ENCODE measurements around the gene PCID2.
"Not testable (repeated sequence)": the region's sequence is repeated elsewhere in the genome, so short reads cannot be mapped to it uniquely, and the experiment has no call there.

Gene PCID2

GRCh38 chr13:113208421-113209335 lies at the start of gene PCID2:
Gene PCID2, minus strand, starts transcription at chr13:113208669. Its CDS starts 35 bp downstream, at chr13:113208634.
- peak; percentile 91 for DNase-seq (ENCODE audit: low spot score)

DNA sequence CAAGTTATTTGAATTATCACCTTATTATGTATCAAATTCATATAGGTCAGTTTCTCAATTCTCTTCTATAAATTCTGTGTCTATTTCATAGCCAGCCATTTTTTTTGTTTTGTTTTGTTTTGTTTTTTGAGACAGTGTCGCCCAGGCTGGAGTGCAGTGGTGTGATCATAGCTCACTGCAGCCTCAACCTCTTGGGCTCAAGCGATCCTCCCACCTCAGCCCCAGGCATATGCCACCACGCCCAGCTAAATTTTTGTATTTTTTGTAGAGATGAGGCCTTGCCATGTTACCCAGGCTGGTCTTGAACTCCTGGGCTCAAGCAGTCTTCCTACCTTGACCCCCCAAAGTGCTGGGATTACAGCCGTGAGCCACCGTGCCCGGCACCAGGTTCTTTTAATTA lies 49.4 kb upstream of the PCID2 start:
- DNase-seq (ENCODE audit: low spot score): not testable (repeated sequence)

GRCh38 chr13:113252516-113253095 lies 44.1 kb upstream of the PCID2 start:
- DNase-seq (ENCODE audit: low spot score): no peak

GRCh38 chr13:113245849-113246796 lies 37.7 kb upstream of the PCID2 start:
- peak; percentile 18 for DNase-seq (ENCODE audit: low spot score)

DNA sequence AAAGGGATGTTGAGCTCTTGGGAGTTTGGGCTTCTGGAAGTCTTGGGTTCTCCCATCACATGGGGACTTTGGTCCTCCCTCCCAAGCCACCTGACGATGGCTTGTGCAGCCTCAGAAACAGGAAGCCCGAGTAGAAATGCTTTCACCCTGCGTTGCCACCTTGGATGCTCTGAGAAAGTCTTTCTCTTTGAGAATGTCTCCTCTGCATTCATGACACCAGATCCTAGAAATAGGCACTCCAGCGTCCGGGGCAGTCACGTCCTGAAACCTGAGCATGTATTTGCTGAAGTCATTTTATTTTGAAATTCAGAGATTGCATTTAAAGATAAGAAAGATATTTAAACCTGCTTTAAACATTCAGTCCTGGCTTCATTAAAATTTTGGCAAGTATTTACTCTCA lies 35.4 kb upstream of the PCID2 start:
- DNase-seq (ENCODE audit: low spot score): no peak

DNA sequence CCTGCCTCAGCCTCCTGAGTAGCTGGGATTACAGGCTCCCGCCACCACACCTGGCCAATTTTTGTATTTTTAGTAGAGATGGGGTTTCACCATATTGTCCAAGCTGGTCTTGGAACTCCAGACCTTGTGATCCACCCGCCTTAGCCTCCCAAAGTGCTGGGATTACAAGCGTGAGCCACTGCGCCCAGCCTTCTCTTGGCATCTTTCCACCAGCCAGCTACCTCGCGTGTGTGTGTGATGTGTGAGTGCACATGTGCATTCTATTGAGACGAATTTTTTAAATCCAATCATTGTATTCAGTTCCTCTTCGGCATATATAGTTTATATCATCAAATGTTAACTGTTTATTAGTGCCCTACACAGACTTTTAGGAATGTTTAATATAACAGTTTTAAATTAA lies 33.2 kb upstream of the PCID2 start:
- not testable (repeated sequence) for DNase-seq (ENCODE audit: low spot score)

- no peak for DNase-seq (ENCODE audit: low spot score)
Observed at GRCh38 chr13:113239986-113240385, 31.5 kb upstream of the PCID2 start.

DNA sequence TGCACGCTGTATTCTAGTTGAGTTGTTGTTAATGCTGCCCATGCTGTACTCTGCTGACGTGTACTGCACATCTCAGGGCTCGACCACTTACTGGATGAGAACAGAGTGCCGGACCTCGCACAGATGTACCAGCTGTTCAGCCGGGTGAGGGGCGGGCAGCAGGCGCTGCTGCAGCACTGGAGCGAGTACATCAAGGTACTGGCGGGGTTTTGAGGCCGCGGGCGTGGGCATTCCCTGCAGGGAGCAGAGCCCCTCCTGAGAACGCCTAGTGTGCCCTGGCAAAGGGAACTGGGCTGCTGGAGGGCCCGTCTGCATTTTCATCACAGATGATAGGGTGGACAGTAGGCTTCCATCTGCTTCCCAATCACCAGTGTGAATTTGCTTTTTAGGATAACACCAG lies 30.9 kb upstream of the PCID2 start:
- no peak for DNase-seq (ENCODE audit: low spot score)

- no peak for DNase-seq (ENCODE audit: low spot score)
Observed at GRCh38 chr13:113238536-113238935, 30.1 kb upstream of the PCID2 start.

GRCh38 chr13:113233101-113233500 lies 24.6 kb upstream of the PCID2 start:
- DNase-seq (ENCODE audit: low spot score): no peak

DNA sequence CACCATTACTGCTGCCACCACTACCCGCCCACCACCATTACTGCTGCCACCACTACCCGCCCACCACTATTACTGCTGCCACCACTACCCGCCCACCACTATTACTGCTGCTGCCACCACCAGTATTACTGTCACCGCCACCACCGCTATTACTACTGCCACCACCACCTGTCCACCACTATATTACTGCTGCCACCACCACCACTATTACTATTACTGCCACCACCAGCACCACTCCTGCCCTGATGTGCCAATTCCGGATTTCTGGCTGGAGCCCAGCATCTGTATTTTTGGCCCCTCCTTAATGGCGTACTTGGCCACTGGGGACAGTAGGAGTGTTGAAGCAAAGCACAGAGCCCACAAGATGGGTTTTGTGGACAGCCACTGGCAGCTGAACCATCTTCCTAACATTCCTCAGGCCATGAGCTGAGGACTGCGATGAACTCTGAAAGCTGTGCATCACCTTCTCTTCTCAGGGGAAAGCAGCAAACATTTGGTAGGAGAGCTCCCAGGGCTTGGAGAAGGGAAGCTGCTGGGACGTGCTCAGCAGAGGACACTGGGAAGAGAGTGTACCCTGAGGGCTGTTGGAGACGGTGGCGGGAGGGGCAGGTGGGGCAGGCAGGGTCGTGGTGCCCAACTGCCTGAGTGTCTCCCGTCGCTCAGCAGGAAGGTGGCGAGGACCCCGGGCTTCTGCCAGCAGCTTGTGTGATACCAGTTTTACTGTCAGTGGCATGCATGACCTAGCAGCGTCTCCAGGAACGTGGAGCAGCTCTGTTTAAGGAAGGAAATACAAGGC lies 23.9 kb upstream of the PCID2 start:
- DNase-seq (ENCODE audit: low spot score): no peak

- no peak for DNase-seq (ENCODE audit: low spot score)
Observed at GRCh38 chr13:113231306-113232207, 23.1 kb upstream of the PCID2 start.

DNA sequence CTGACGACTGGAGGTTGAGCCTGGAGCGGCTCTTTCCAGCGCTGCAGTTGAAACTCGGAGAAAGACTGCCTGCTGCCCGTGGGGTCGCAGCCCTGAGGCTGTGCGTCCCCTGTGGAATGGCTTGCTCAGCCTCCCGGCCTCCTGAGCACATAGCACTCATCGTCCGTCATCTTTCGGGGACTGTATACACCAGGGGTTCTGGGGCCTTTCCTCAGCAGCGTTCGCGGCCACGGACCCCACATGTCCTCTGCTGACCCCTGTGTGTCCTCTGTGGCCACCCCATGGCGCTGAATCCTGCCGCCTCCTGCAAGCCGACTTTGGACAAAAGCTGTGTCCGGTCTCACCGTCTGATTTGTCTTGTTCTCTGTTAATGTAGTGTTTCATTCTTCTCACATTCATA lies 21.3 kb upstream of the PCID2 start:
- no peak for DNase-seq (ENCODE audit: low spot score)

DNA sequence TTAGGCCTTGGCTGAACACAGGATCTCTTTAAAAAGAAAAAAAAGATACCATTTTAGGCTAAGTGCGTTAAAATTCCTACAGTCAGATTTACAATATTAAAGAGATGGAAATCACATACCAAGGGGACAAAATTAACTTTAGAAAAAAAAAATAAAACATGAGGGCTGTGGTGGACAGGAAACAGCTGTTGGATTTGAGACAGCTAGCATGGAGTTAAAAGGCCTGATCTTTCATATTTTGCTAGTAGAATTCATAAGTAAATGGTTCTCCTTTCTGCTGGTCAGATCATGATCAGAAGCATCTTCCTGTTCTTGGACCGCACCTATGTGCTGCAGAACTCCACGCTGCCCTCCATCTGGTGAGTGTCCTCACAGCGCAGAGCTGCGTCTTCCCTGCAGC lies 20.7 kb upstream of the PCID2 start:
- DNase-seq (ENCODE audit: low spot score): no peak

DNA sequence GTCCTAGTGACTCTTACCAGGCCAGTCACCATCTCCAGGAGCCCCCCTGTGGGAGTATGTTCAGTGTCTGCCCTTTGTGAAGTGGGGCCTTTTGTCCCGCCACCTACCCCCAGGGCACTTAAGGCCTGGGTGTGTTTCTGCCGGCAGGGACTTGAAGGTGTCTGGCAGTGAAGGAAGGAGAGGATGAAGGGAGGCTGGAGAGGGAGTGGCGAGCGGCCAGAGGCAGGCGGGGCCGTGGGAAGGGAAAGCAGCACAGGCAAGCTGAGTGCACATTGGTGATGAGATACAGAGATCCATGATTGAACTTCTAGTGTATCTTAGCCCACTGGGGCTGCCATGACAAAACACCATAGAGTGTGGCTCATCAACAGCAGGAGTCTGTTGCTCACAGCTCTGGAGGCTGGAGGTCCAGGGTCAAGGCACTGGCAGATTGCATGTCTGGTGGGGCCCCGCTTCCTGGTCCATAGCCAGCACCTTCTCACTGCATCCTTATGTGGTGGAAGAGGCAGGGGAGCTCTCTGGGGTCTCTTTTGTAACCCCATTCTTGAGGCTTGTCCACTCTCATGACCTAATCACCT lies 18.5 kb upstream of the PCID2 start:
- DNase-seq (ENCODE audit: low spot score): no peak

DNA sequence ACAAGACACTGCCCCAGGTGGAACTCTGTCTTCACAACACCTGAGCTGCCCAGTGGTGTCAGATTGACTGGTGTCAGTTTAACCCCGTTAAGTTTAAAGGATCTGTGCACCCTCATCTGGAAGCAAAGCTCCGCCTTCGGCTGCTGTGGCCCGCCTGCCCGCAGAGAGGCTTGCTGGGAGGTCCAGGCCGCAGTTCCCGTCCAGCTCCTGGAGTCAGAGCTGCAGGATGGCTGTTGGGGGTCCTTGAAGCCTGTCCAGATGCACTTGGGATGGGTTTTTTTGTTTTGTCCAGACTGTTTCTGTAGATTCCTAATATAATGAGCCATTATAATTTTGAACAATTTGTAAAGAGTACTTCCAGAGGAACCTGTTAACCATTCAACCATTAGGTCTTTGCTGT lies 17.0 kb upstream of the PCID2 start:
- no peak for DNase-seq (ENCODE audit: low spot score)

- DNase-seq (ENCODE audit: low spot score): no peak
Observed at GRCh38 chr13:113224486-113224885, 16.0 kb upstream of the PCID2 start.

- no peak for DNase-seq (ENCODE audit: low spot score)
Observed at GRCh38 chr13:113223070-113223469, 14.6 kb upstream of the PCID2 start.

GRCh38 chr13:113220877-113221276 lies 12.4 kb upstream of the PCID2 start:
- DNase-seq (ENCODE audit: low spot score): no peak

- DNase-seq (ENCODE audit: low spot score): no peak
Observed at GRCh38 chr13:113220141-113220598, 11.7 kb upstream of the PCID2 start.

Measured in kidney tubule cell (primary cell).